Calu3 (cell line): ENCODE data around the gene SIX3. TPM values are rescaled to one million over a fixed set of nuclear protein-coding genes. Genes with fewer than 3 reads are reported as not detected.

ENCODE experiments used
- BruUV-seq: library from RNA; stranded (reverse); fragments of 400-500 nt; replicated peaks from 2 replicates; lab custom pipeline; 2021; lab: Mats Ljungman, UMichigan
- CTCF ChIA-PET: fragments of 300-600 bp; sonication (Branson Sonifier 250); formaldehyde crosslinking; loops from one replicate; lab custom pipeline; 2022; ENCODE audit warnings: antibody characterized with exemption; lab: Charles Lee
- DNase-seq: peaks from one replicate; pipeline ENCODE4 v3.0.0; 2022
- H3K27ac Mint-ChIP-seq: one replicate; pipeline ENCODE4 v1.8.0; 2022; ENCODE audit warnings: mixed read lengths; ENCODE audit not compliant: unreplicated experiment
- H3K27me3 Mint-ChIP-seq: one replicate; pipeline ENCODE4 v1.8.0; 2022; ENCODE audit warnings: mixed read lengths; ENCODE audit not compliant: unreplicated experiment
- H3K36me3 Mint-ChIP-seq: one replicate; pipeline ENCODE4 v1.8.0; 2022; ENCODE audit warnings: mild to moderate bottlenecking, moderate library complexity, mixed read lengths; ENCODE audit not compliant: insufficient read depth, unreplicated experiment
- H3K4me1 Mint-ChIP-seq: one replicate; pipeline ENCODE4 v1.8.0; 2022; ENCODE audit warnings: mild to moderate bottlenecking, low read depth, mixed read lengths; ENCODE audit not compliant: unreplicated experiment
- H3K4me3 Mint-ChIP-seq: one replicate; pipeline ENCODE4 v1.8.0; 2022; ENCODE audit warnings: mild to moderate bottlenecking, low read depth, moderate library complexity, mixed read lengths; ENCODE audit not compliant: unreplicated experiment
- H3K9me3 Mint-ChIP-seq: one replicate; pipeline ENCODE4 v1.8.0; 2022; ENCODE audit warnings: low read depth, mixed read lengths; ENCODE audit not compliant: unreplicated experiment
- CTCF ChIP-seq: fragments of 200-600 bp; IDR thresholded peaks from one replicate; pipeline ENCODE4 v1.8.0; 2022; ENCODE audit warnings: antibody characterized with exemption; ENCODE audit not compliant: unreplicated experiment
- intact Hi-C: fragments of 100-400 bp; cut with micrococcal nuclease; formaldehyde crosslinking; loops from one replicate; pipeline ENCODE4 v1.10.0; 2022; ENCODE audit not compliant: unreplicated experiment
- total RNA-seq: library from RNA; stranded (reverse); gene quantifications from 2 replicates; pipeline ENCODE4 v1.2.3, GENCODE V29; 2022

Gene SIX3
- total RNA-seq, 1 experiment from 2014 or later: not detected

GRCh38 chr2:44965684-44966083, 24.2 kb downstream of the SIX3 start:
- Mint-ChIP-seq H3K9me3 (no peaks in the 10 kb centered on the region), H3K27ac (no peak overlapping the region), H3K4me3 (no peak overlapping the region), H3K4me1 (no peaks in the 10 kb centered on the region), H3K36me3 (no peaks in the 10 kb centered on the region), H3K27me3 (peaks cover 86% of the 10 kb centered on the region)
- BruUV-seq: no TSS peak
- no peak for DNase-seq
- intact Hi-C loops: no loop called here
- CTCF ChIA-PET: no interaction called here
- no peak for TF ChIP-seq CTCF

GRCh38 chr2:44967056-44967455, 25.6 kb downstream of the SIX3 start:
- intact Hi-C loops: no loop called here
- no peak for DNase-seq
- TF ChIP-seq CTCF: no peak
- Mint-ChIP-seq H3K9me3 (no peaks in the 10 kb centered on the region), H3K4me1 (no peaks in the 10 kb centered on the region), H3K4me3 (no peak overlapping the region), H3K27ac (no peak overlapping the region), H3K27me3 (peaks cover 79% of the 10 kb centered on the region), H3K36me3 (no peaks in the 10 kb centered on the region)
- no TSS peak for BruUV-seq
- CTCF ChIA-PET: no interaction called here

GRCh38 chr2:44967727-44968432, 26.4 kb downstream of the SIX3 start:
- no peak overlapping the region for H3K4me3 Mint-ChIP-seq
- no peak overlapping the region for H3K27ac Mint-ChIP-seq
- no peak for TF ChIP-seq CTCF
- BruUV-seq: no TSS peak
- H3K4me1 Mint-ChIP-seq: no peaks in the 10 kb centered on the region
- intact Hi-C loops: no loop called here
- H3K9me3 Mint-ChIP-seq: no peaks in the 10 kb centered on the region
- CTCF ChIA-PET: no interaction called here
- H3K27me3 Mint-ChIP-seq: peaks cover 71% of the 10 kb centered on the region
- no peaks in the 10 kb centered on the region for H3K36me3 Mint-ChIP-seq
- no peak for DNase-seq

- no peak overlapping the region for H3K27ac Mint-ChIP-seq
- CTCF ChIA-PET: interaction anchor here (0.6 to 1.1 kb wide), 3 partner anchors 28 to 857 kb away, joined by 3 to 4 read pairs (median 4); no protein-coding TSS in a partner anchor
- peaks cover 50% of the 10 kb centered on the region for H3K27me3 Mint-ChIP-seq
- no TSS peak for BruUV-seq
- H3K4me3 Mint-ChIP-seq: no peak overlapping the region
- intact Hi-C loops: no loop called here
- H3K36me3 Mint-ChIP-seq: no peaks in the 10 kb centered on the region
- no peak for TF ChIP-seq CTCF
- no peak for DNase-seq
- no peaks in the 10 kb centered on the region for H3K9me3 Mint-ChIP-seq
- no peaks in the 10 kb centered on the region for H3K4me1 Mint-ChIP-seq
Observed at GRCh38 chr2:44969936-44970335, 28.4 kb downstream of the SIX3 start.
